ENCODE results near the gene SDCBP2. TPM values are rescaled to one million over a fixed set of nuclear protein-coding genes. Genes with fewer than 3 reads are reported as not detected.
A peak's percentile ranks its signal among the peaks of the same experiment; 100 is the strongest.
"Not testable (repeated sequence)": the region's sequence is repeated elsewhere in the genome, so short reads cannot be mapped to it uniquely, and the experiment has no call there.

SDCBP2 gene
- total RNA-seq, 1 donor from 2014 or later = 7.0 TPM

DNA sequence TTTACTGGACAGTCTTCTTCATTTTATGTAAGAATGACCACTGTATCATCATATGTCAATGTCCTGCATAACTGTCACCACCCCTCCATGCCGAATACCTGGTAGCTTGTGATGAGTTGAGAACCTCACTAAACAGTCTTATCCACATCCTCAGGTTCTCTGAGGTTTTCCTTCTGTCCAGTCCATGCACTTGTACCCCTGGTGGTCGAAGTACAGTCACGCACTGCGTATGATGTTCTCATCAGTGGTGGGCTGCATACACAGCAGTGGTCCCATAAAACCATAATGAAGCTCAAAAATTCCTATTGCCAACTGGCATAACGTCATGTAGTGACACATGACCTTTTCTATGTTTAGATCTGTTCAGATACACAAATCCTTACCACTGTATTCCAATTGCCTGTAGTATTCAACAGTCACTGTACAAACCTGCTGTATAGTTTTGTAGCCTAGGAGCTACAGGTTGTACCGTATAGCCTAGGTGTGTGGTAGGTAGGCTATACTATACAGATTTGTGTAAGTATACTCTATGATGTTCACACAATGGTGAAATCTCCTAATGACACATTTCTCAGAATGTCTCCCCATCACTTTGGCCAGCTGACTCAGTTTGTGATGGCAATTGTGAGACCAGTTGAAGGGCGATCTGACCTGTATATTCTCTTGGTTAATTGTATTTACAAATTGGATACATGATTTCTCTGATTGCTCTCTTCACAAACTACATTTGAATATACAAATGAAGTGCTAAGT, 31.3 kb upstream of the SDCBP2 start:
- no peak for DNase-seq (ENCODE audit: low read depth, low spot score)

DNA sequence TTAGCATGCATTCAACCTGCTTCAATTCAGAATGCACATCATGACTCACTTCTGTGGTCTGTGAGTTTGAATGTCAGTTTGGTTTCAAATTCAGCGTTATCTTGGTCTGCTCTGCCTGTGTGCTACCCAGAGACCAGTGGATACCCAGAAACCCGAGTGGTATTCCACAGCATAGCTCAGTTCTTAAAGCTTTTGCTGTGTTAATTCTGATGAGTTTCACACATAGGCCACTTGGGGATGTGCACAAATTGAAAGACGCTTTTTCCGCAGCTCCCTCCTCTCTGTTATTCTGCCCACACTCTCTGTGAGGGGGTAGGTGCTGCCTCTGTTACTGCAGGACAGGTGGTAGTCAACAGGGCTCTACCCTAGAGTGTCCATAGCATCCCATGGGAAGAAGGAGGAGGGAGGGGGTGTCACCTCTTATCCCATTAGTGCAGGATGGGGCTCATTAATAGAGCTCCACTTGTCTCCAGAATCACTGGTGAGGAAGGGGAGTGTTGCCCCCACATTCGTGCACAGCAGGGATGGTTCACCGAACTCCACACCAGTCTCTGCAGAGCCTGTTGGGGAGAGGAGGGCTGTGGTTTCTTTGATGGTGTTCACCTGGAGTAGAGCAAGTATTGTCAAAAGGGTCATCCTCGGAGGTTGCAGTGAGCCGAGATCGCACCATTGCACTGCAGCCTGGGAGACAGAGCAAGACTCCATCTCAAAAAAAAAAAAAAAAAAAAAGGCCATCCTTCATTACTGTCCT, 29.2 kb upstream of the SDCBP2 start:
- DNase-seq (ENCODE audit: low read depth, low spot score) = no peak

DNA sequence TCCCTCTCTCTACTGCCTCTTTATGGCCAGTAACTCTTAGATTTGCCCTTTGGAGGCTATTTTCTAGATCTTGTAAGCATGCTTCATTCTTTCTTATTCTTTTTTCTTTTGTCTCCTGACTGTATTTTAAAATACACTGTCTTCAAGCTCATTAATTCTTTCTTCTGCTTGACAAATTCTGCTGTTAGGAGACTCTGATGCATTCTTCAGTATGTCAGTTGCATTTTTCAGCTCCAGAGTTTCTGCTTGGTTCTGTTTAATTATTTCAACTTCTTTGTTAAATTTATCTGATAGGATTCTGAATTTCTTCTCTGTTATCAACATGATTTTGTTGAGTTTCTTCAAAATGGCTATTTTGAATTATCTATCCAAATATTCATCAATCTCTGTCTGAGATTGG, 25.0 kb upstream of the SDCBP2 start:
- DNase-seq (ENCODE audit: low read depth, low spot score) = no peak

DNA sequence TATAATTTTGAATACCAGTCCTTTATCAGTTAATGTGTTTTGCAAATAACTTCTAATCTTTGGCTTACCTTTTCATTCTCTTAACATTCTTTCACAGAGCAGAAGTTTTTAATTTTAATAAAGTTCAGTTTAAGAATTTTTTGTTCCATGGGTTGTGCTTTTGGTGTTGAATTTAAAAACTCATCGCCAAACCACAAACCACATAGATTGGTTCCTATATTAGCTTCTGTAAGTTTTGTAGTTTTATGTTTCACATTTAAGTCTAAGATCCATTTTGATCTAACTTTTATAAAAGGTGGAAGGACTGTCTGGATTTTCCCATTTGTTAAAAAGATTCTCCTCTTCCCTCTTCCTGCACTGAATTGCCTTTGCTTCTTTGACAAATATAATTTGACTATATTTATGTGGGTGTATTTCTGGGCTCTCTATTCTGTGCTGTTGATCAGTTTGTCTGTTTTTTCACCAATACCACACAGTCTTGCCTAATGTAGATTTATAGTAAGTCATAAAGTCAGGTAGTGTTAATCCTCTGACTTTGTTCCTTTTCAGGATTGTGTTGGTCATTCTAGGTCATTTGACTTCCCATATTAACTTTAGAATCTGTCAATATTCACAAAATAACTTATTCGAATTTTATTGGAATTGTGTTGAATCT, 17.5 kb upstream of the SDCBP2 start:
- DNase-seq (ENCODE audit: low read depth, low spot score) = no peak

DNA sequence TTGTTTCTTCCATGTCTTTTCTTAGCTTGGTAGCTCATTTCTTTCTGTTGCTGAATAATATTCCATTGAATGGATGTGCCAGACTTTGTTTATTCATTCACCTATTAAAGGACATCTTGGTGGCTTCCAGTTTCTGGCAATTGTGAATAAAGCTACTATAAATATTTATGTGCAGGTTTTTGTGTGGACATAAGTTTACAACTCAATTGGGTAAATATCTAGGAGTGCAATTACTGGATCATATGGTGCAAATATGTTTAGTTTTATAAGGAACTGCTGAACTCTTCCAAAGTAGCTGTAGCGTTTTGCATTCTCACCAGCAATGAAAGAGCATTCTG, 16.8 kb upstream of the SDCBP2 start:
- no peak for DNase-seq (ENCODE audit: low read depth, low spot score)

DNA sequence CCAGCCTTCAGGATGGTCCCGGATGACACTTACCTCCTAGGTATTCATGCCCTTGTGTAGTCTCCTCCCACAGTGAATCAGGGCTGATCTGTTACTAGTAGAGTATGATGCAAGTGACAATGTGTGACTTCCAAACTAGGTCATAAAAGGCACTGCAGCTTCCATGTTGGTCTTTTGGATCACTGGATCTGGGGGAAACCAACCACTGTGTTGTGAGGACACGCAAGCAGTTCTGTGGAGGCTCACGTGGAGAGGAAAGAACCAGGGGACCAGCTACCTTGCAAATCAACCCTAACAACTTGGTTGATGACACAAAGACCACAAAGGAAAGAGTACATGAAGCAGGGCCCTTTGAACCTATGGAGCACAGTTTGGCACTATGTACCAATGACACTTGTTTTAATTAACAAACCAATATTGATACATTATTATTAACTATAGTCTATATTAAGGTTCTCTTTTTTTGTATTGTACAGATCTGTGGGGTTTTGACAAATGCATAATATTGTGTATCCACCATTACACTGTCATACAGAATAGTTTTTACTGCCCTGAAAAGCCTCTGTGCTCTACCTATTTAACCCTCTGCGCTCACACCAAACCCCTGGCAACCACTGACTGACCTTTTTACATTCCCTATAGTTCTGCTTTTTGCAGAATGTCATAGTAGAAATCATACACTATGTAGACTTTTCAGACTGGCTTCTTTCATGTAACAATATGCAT, 16.3 kb upstream of the SDCBP2 start:
- DNase-seq (ENCODE audit: low read depth, low spot score) = no peak

DNA sequence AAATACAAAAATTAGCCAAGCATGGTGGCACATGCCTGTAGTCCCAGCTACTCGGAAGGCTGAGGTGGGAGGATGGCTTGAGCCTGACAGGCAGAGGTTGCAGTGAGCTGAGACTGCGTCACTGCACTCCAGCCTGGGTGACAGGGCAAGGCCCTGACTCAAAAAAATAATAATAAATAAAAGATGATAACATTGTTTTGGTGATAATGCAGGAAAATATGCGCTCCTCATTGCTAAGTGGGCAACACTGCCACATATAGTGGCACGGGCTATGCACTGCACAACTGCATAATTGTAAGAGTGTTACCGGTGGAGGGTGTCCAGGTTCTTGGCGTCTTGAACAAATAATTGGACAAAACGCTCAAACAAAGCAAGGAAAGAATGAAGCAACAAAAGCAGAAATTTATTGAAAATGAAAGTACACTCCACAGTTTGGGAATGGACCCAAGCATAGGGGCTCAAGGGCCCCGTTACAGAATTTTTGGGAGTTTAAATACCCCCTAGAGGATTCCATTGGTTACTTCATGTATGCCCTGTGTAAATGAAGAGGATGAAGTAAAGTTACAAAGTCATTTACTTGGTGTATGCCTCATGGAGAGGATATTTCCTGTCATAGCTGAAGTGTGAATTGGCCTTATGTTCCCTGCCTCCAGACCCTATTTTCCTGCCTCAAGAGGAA, 14.6 kb upstream of the SDCBP2 start:
- DNase-seq (ENCODE audit: low read depth, low spot score) = not testable (repeated sequence)

DNA sequence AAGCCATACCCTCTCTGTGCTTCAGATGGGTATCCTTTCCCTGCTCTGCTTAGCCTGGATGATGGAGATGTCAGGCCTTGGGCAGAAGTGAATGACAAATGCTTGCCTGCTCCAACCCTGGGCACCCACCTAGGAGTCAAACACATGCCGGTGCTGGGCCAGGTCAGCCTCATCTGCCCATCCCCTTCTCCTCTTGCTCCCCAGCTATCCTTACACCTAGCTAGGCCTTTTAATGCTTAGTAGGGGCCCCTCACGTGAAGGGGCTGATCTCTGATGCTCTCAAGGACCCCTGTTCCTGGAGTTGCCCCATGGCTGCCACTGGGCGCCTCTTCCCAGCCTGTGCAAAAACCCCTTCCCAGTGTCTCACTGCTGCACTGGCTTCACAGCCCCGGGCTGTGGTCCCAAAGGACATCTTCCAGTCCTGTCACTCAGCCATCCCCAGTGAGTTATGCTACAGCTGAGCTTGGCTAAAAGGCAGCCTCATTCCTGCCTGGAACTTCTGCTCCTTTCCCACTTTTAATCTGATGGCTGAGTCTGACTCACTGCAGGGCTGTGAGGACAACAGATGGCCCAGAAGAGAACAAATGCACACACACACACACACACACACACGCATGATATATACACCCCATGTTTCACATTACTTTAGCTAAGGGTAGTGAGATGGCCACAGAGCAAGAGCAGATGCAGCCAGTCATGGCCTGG, 12.8 kb upstream of the SDCBP2 start:
- no peak for DNase-seq (ENCODE audit: low read depth, low spot score)

DNA sequence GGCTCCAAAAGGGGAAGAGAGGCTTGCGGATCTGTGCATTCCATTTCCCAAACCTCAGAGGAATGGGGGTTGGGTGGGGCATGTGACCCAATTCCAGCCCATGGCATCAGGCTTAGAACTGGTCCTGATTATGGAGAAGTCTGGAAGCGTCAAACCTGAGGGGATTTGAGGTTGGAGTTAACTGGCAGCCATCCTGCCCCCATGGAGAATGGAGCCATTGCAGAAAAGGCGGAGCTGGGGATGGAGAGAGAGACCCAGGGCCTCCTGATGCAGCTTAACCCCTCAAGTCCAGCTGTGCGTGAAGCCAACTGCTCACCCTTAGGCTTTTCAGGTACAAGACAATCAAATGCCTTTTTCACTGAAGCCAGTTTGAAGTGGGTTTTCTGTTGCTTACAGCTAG, 9.9 kb upstream of the SDCBP2 start:
- no peak for DNase-seq (ENCODE audit: low read depth, low spot score)

DNA sequence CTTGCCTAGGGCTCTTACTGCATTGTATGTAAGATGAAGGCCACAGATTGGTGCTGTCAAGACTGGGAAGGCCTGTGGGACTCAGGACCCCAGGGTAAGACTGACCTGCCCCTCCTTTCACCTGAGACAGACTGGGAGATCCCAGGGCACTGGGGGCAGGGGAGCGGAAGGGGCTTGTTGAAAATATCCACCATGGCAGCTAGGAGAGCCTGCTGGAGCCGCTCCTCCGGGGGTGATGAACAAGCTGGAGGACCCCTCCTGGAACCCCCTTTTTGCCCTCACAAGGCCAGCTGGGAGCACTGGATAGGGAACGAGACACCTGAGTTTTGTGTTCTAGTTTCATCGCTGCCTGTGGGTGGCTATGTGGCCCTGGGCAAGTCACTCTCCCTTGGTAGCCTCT, 9.2 kb upstream of the SDCBP2 start:
- no peak for DNase-seq (ENCODE audit: low read depth, low spot score)

DNA sequence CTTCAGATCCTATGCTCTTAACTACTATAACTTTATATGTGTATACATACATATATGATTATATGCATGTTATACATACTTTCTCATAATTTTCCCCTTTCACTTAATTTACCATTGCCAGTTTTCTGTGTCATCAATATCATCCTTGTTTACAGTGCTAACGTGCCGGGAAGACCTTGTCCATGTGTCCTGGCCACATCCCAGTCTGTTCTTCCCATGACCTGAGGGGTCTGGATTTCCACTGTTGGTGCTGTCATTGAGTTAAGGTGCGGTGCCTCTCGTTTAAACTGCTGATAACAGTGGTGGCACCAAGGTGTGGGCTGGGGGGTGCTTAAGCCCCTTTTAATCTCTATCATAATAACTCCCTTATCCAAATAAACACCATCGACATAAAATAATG, 8.5 kb upstream of the SDCBP2 start:
- no peak for DNase-seq (ENCODE audit: low read depth, low spot score)

DNA sequence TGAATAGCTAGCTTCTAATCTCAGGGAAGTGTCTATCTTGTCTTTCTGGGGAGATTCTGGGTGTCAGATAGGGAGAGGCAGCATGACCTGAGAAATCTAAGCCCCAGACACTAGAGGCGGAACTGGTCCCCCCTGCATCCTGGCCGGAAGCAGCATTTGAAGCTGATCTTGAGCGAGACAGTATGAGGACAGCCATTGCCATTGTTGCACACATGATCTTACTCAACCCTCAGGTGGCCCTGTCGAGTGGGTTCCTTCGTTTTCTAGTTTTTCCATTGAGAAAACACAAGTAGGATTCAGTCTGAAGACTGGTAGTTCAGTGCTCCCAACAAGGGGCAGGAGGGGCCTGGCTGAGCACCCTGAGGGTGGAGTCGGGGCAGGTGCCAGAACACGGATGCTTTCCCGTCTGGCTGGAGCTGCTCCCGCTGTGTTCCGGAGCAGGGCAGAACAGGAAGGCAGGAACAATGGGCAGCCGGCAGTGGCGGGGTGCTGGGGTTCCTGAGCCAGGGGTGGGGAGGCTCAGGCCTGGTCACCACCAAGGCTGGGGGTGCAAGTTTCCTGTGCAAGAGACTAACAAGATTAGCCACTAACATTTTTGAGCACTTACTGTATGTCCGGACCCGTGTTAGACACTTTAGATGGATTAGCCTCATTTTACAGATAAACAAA, 7.9 kb upstream of the SDCBP2 start:
- peak; percentile 91 for DNase-seq (ENCODE audit: low read depth, low spot score)

DNA sequence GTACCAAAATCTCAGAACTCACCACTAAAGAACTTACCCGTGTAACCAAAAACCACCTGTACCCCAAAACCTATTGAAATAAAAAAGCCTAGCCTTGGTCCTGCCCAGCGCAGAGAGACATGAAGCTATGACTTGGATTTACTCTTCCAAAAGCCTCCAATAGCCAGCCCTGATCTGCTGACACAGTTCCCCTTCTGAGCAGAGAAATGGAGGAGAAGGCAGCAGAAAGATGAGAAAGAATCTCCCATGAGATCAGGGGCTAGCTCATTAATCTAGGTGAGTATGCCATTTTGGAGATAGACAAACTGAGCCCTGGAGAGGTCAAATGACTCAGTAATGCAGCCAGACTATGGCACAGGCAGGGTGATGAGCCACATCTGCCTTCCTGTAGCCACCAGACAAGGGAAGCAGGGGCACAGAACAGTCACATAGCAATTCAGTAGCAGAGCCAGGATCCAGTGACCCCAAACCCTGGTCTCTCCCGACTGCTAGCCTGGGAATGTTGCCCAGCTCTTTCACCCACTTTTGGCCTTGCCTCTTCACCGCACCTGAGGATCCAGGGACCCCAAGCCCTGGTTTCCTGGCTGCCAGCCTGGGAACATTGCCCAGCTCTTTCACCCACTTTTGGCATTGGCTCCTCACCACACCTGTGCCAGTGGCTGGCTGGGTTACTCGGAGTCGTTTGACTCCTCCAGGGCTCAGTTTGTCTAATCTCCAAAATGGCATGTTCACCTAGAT, 7.2 kb upstream of the SDCBP2 start:
- no peak for DNase-seq (ENCODE audit: low read depth, low spot score)

DNA sequence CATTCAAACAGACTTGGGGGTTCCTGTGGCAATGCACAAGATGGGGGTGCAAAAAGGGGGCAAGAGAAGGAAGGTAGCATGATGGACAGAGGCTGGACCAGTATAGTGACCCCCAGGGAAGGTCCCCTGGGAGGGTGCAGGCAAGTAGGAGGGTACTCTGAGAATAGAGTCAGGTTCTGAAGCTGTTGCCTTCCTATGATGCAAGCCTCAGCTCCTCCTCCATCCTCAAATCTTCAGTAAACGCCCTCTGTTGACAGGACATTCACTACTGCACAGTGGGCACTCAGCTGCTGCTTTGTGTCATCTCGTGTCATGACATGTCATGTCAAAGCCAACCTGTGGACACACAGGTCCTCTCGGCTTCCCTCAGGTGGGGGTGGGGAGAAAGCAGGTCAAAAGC, 5.8 kb upstream of the SDCBP2 start:
- no peak for DNase-seq (ENCODE audit: low read depth, low spot score)

DNA sequence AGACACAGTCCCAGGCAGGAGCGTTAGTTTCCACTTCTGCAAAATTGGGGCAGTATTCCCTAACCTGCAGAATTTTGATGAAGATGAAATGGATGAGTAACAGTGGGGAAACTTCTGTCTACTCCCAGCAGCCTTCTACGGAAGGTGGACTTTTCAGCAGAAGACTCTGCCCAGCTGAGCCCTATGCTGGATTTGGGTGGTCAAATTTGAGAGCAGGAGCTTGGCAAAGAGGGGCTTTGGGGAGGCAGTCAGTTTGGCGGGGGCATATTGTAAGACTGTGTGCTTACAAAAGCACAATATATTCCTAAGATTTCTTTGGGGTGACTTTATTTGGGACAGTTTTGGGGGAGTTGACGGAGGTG, 5.4 kb upstream of the SDCBP2 start:
- no peak for DNase-seq (ENCODE audit: low read depth, low spot score)

DNA sequence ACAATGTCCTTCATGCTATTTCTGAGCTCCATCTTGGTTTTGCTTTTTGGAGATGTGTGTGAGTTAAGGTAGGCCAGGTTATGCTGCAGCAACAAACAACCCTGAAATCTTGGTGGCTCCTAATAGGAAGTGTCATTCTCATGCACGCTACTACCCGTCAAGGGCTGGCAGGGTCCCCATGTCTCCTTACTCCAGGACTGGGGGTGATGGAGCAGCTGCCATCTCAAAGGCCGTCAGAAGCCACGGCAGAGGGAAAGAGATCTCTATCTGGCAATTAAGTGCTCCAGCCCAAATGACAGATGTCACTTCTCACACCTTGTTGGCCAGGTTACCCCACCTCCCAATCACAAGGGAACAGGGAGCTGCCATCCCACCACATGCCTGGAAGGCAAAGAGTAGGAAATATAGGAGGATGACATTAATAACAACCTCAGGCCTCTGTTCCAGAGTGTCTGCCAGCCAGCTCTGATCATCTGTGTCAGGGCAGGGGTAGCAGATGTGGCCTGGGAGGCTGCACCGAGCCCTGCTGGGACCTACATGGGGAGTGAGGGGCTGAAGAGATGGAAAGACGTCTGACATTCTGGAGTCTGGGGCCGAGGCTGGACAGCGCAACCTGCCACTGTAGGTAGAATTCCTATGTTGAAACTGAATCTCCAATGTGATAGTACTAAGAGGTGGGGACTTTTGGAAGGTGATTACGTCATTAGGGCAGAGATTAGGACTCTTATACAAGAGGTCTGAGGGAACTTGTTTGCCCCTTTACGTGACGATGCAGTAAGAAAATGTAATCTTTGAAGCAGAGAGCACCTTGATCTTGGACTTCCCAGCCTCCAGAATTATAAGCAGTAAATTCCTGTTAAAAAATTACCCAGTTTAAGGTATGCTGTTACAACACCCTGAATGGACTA, 4.8 kb upstream of the SDCBP2 start:
- no peak for DNase-seq (ENCODE audit: low read depth, low spot score)

DNA sequence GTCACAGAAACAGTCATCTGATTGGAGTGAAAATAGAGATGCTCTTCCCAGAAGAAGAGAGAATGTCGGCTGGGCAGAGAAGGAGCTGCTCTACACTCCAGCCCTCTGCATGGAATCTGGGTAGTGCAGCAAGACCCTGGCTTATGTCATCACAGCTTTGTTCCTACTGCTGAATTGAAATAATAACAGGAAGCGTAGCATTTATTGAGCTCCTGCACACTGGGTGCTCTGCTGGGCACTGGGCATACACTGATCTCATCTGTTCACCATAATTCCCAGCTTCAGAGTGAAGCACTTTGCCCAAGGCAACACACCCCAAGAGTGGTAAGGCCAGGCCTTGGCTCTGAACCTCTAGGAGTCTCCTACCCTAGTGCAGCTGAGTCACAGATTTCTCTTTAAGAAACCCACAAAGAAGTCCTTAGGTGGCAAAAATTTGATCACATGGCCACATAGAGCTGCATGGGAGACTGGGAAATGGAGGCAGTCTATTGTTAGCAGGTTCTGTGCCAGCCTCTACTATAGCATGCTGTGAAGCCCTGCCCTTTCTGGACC, 3.9 kb upstream of the SDCBP2 start:
- DNase-seq (ENCODE audit: low read depth, low spot score) = no peak

DNA sequence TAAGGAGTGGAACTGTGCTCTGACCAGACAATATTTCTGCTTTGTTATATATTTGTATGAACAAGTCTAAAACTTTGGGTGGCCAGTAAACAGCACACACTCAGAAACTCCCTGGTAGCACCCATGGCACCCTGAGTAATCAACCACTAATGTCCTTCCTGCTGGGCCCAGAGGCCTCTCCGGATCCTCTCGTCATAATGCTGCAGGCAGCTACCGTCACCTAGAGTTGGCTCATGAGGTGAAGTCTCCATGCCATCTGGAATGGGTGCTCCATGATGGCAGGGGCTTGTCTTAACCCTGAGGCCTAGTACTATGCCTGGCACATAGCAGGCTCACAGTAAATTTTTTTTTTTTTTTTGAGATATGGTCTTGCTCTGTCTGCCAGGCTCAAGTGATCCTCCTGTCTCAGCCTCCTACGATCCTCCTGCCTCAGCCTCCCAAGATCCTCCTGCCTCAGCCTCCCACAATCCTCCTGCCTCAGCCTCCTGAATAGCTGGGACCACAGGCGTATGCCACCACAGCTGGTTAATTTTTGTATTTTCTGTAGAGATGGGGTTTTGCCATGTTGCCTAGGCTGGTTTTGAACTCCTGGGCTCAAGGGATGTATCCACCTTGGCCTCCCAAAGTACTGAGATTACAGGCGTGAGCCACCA, 3.0 kb upstream of the SDCBP2 start:
- no peak for DNase-seq (ENCODE audit: low read depth, low spot score)

Data from pulmonary artery endothelial cell (primary cell).